Activated naive CD4-positive, alpha-beta T cell treated with anti-CD3 and anti-CD28 coated beads, Interleukin-2, amount 10 ng/mL, durations not matched to agents 7 days and 5 days (primary cell): Measurements from ENCODE around the gene STAG1.
"Not testable (repeated sequence)": the region's sequence is repeated elsewhere in the genome, so short reads cannot be mapped to it uniquely, and the experiment has no call there.

Experiments
- CTCF ChIA-PET: fragments of 350-600 bp; sonication (Branson Sonifier 250); formaldehyde crosslinking; loops from one replicate; lab custom pipeline; 2021; ENCODE audit warnings: antibody characterized with exemption; lab: Charles Lee
- DNase-seq: peaks from one replicate; pipeline ENCODE4 v3.0.0-alpha.2; 2020
- H3K27ac Mint-ChIP-seq: one replicate; pipeline ENCODE4 v1.8.0; 2021; ENCODE audit warnings: mild to moderate bottlenecking, moderate library complexity, mixed read lengths
- H3K27me3 Mint-ChIP-seq: one replicate; pipeline ENCODE4 v1.8.0; 2021; ENCODE audit warnings: mild to moderate bottlenecking, mixed read lengths
- H3K36me3 Mint-ChIP-seq: one replicate; pipeline ENCODE4 v1.8.0; 2021; ENCODE audit warnings: mixed read lengths
- H3K4me1 Mint-ChIP-seq: one replicate; pipeline ENCODE4 v1.8.0; 2021; ENCODE audit warnings: mixed read lengths
- H3K4me3 Mint-ChIP-seq: one replicate; pipeline ENCODE4 v1.8.0; 2021; ENCODE audit warnings: mild to moderate bottlenecking, moderate library complexity, mixed read lengths
- H3K9me3 Mint-ChIP-seq: one replicate; pipeline ENCODE4 v1.8.0; 2021; ENCODE audit warnings: mixed read lengths

The STAG1 gene

GRCh38 chr3:136734382-136735070 is 17.7 kb downstream of the STAG1 start:
- Mint-ChIP-seq H3K36me3 (peaks cover 14% of the 10 kb centered on the region), H3K4me3 (no peak overlapping the region), H3K9me3 (no peaks in the 10 kb centered on the region), H3K27me3 (no peaks in the 10 kb centered on the region), H3K27ac (no peak overlapping the region), H3K4me1 (peaks cover 39% of the 10 kb centered on the region)
- DNase-seq, result no peak
- CTCF ChIA-PET, result interaction anchor here (1.4 kb wide), 1 partner anchor 279 kb away, joined by 3 read pairs; no protein-coding TSS in a partner anchor

GRCh38 chr3:136733317-136733833 is 18.8 kb downstream of the STAG1 start:
- H3K27ac Mint-ChIP-seq, result no peak overlapping the region
- no peak for DNase-seq
- CTCF ChIA-PET, result interaction anchor here (0.6 kb wide), 1 partner anchor 281 kb away, joined by 3 read pairs; no protein-coding TSS in a partner anchor
- H3K27me3 Mint-ChIP-seq, result no peaks in the 10 kb centered on the region
- H3K4me1 Mint-ChIP-seq, result peaks cover 44% of the 10 kb centered on the region
- H3K36me3 Mint-ChIP-seq, result peaks cover 14% of the 10 kb centered on the region
- H3K9me3 Mint-ChIP-seq, result no peaks in the 10 kb centered on the region
- H3K4me3 Mint-ChIP-seq, result no peak overlapping the region

- H3K4me3 Mint-ChIP-seq, result no peak overlapping the region
- peaks cover 9% of the 10 kb centered on the region for H3K36me3 Mint-ChIP-seq
- H3K27ac Mint-ChIP-seq, result no peak overlapping the region
- no peaks in the 10 kb centered on the region for H3K27me3 Mint-ChIP-seq
- H3K9me3 Mint-ChIP-seq, result no peaks in the 10 kb centered on the region
- DNase-seq, result no peak
- H3K4me1 Mint-ChIP-seq, result peaks cover 39% of the 10 kb centered on the region
- CTCF ChIA-PET, result interaction anchor here (0.6 kb wide), 1 partner anchor 721 kb away, joined by 3 read pairs; no protein-coding TSS in a partner anchor
These were observed 20.8 kb downstream of the STAG1 start for GRCh38 chr3:136731274-136731884.

GRCh38 chr3:136730595-136731273 is 21.4 kb downstream of the STAG1 start:
- no peaks in the 10 kb centered on the region for H3K27me3 Mint-ChIP-seq
- H3K27ac Mint-ChIP-seq, result no peak overlapping the region
- no peak for DNase-seq
- H3K4me1 Mint-ChIP-seq, result peaks cover 44% of the 10 kb centered on the region
- H3K36me3 Mint-ChIP-seq, result peaks cover 8% of the 10 kb centered on the region
- CTCF ChIA-PET, result interaction anchor here (0.8 kb wide), 1 partner anchor 22 kb away, joined by 3 read pairs; the partner anchor contains the start of gene STAG1
- H3K9me3 Mint-ChIP-seq, result no peaks in the 10 kb centered on the region
- no peak overlapping the region for H3K4me3 Mint-ChIP-seq

- Mint-ChIP-seq H3K4me3 (no peak overlapping the region), H3K36me3 (peaks cover 2% of the 10 kb centered on the region), H3K4me1 (peaks cover 38% of the 10 kb centered on the region), H3K9me3 (no peaks in the 10 kb centered on the region), H3K27ac (no peak overlapping the region), H3K27me3 (no peaks in the 10 kb centered on the region)
- CTCF ChIA-PET, result no interaction called here
- no peak for DNase-seq
These were observed 23.3 kb downstream of the STAG1 start for GRCh38 chr3:136728918-136729317.

- H3K36me3 Mint-ChIP-seq, result peaks cover 2% of the 10 kb centered on the region
- no peaks in the 10 kb centered on the region for H3K9me3 Mint-ChIP-seq
- no peak overlapping the region for H3K27ac Mint-ChIP-seq
- DNase-seq, result no peak
- no peak overlapping the region for H3K4me3 Mint-ChIP-seq
- no peaks in the 10 kb centered on the region for H3K27me3 Mint-ChIP-seq
- peaks cover 38% of the 10 kb centered on the region for H3K4me1 Mint-ChIP-seq
- CTCF ChIA-PET, result no interaction called here
These were observed 23.7 kb downstream of the STAG1 start for GRCh38 chr3:136728473-136728872.

- H3K4me1 Mint-ChIP-seq, result peaks cover 20% of the 10 kb centered on the region
- H3K9me3 Mint-ChIP-seq, result no peaks in the 10 kb centered on the region
- no peak overlapping the region for H3K4me3 Mint-ChIP-seq
- H3K36me3 Mint-ChIP-seq, result peaks cover 5% of the 10 kb centered on the region
- H3K27me3 Mint-ChIP-seq, result no peaks in the 10 kb centered on the region
- DNase-seq, result no peak
- CTCF ChIA-PET, result no interaction called here
- H3K27ac Mint-ChIP-seq, result no peak overlapping the region
These were observed 26.7 kb downstream of the STAG1 start for GRCh38 chr3:136725468-136725867.

- CTCF ChIA-PET, H3K27me3 Mint-ChIP-seq, H3K4me3 Mint-ChIP-seq, DNase-seq, H3K9me3 Mint-ChIP-seq, H3K27ac Mint-ChIP-seq: not testable (repeated sequence)
- Mint-ChIP-seq H3K36me3 (peaks cover 17% of the 10 kb centered on the region), H3K4me1 (peaks cover 13% of the 10 kb centered on the region)
These were observed 29.3 kb downstream of the STAG1 start for GRCh38 chr3:136722916-136723315.

- DNase-seq, H3K27me3 Mint-ChIP-seq, H3K27ac Mint-ChIP-seq, H3K4me3 Mint-ChIP-seq, CTCF ChIA-PET, H3K9me3 Mint-ChIP-seq: not testable (repeated sequence)
- H3K36me3 Mint-ChIP-seq, result peaks cover 17% of the 10 kb centered on the region
- peaks cover 13% of the 10 kb centered on the region for H3K4me1 Mint-ChIP-seq
These were observed 29.8 kb downstream of the STAG1 start for GRCh38 chr3:136722399-136722798.

GRCh38 chr3:136720091-136720490 is 32.1 kb downstream of the STAG1 start:
- peaks cover 17% of the 10 kb centered on the region for H3K36me3 Mint-ChIP-seq

GRCh38 chr3:136716629-136717028 is 35.5 kb downstream of the STAG1 start:
- DNase-seq, result no peak
- Mint-ChIP-seq H3K4me3 (no peak overlapping the region), H3K27ac (no peak overlapping the region), H3K27me3 (no peaks in the 10 kb centered on the region), H3K4me1 (no peaks in the 10 kb centered on the region), H3K9me3 (no peaks in the 10 kb centered on the region), H3K36me3 (peaks cover 20% of the 10 kb centered on the region)
- CTCF ChIA-PET, result interaction anchor here (1.6 kb wide), 1 partner anchor 11 kb away, joined by 3 read pairs; no protein-coding TSS in a partner anchor

More at GRCh38 chr3:136720091-136720490, 32.1 kb downstream of the STAG1 start:
- no peaks in the 10 kb centered on the region for H3K9me3 Mint-ChIP-seq
- H3K4me3 Mint-ChIP-seq, result no peak overlapping the region
- CTCF ChIA-PET, result no interaction called here
- H3K4me1 Mint-ChIP-seq, result peaks cover 2% of the 10 kb centered on the region
- H3K27me3 Mint-ChIP-seq, result no peaks in the 10 kb centered on the region
- no peak for DNase-seq
- no peak overlapping the region for H3K27ac Mint-ChIP-seq

GRCh38 chr3:136714020-136714419 is 38.2 kb downstream of the STAG1 start:
- Mint-ChIP-seq H3K4me3 (no peak overlapping the region), H3K27me3 (no peaks in the 10 kb centered on the region), H3K4me1 (no peaks in the 10 kb centered on the region), H3K27ac (no peak overlapping the region), H3K9me3 (no peaks in the 10 kb centered on the region), H3K36me3 (peaks cover 12% of the 10 kb centered on the region)
- CTCF ChIA-PET, result no interaction called here
- no peak for DNase-seq

GRCh38 chr3:136712941-136713340 is 39.2 kb downstream of the STAG1 start:
- no peaks in the 10 kb centered on the region for H3K4me1 Mint-ChIP-seq
- CTCF ChIA-PET, result no interaction called here
- H3K4me3 Mint-ChIP-seq, result no peak overlapping the region
- H3K9me3 Mint-ChIP-seq, result no peaks in the 10 kb centered on the region
- no peak overlapping the region for H3K27ac Mint-ChIP-seq
- no peak for DNase-seq
- H3K27me3 Mint-ChIP-seq, result no peaks in the 10 kb centered on the region
- peaks cover 10% of the 10 kb centered on the region for H3K36me3 Mint-ChIP-seq

GRCh38 chr3:136711888-136712287 is 40.3 kb downstream of the STAG1 start:
- not testable (repeated sequence) for H3K4me1 Mint-ChIP-seq, H3K9me3 Mint-ChIP-seq, DNase-seq, H3K27ac Mint-ChIP-seq, H3K27me3 Mint-ChIP-seq, H3K4me3 Mint-ChIP-seq
- CTCF ChIA-PET, result interaction anchor here (0.6 kb wide), 1 partner anchor 1922 kb away, joined by 3 read pairs; no protein-coding TSS in a partner anchor
- H3K36me3 Mint-ChIP-seq, result peaks cover 13% of the 10 kb centered on the region
